SU-DHL-6 (cell line): Measurements from ENCODE around the gene REM2.

Source experiments
- CTCF ChIP-seq: fragments of 200-600 bp; sonication (generic); IDR thresholded peaks from one replicate; pipeline ENCODE4 v1.5.1; 2017; ENCODE audit warnings: antibody characterized with exemption, mild to moderate bottlenecking, low read length, moderate library complexity; ENCODE audit not compliant: insufficient read depth, poor library complexity, severe bottlenecking
- EZH2phosphoT487 ChIP-seq: fragments of 200-600 bp; sonication (generic), shearing (Covaris generic); conservative IDR thresholded peaks from 2 replicates; pipeline ENCODE4 v1.6.1; 2018; ENCODE audit warnings: mild to moderate bottlenecking, antibody characterized with exemption, low read length, moderate library complexity, mixed read lengths

DNA sequence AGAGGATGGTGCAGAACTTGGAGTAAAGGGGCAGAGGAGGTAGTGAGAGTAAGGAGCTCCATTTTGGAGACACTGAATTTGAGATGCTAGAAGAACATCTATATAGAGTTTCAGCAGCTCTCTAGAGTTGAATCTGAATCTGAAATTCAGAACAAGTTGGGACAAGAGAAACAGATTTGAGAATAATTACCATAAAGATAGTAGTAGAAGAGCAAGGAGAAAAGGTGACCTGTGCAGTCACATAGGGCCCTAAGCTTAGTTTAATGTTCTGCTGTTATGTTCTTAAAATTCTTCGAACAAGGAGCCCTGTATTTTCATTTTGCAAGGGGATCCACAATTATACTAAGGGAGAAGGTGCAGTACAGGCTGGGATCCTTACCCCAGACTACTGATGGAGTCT is 7.4 kb downstream of the REM2 start:
- TF ChIP-seq CTCF: no peak
- no peak for TF ChIP-seq EZH2phosphoT487
